NT2/D1 (cell line): ENCODE data around the gene ADGRD1.
"Not testable (repeated sequence)": the region's sequence is repeated elsewhere in the genome, so short reads cannot be mapped to it uniquely, and the experiment has no call there.

Experiments
- YY1 ChIP-seq: IDR thresholded peaks from 2 replicates; pipeline ENCODE4 v1.6.1; 2011; ENCODE audit not compliant: insufficient read length, insufficient read depth
- ZNF274 ChIP-seq: IDR thresholded peaks from 2 replicates; pipeline ENCODE4 v1.6.1; 2011; ENCODE audit warnings: mild to moderate bottlenecking, low read depth, low read length

GRCh38 chr12:130904936-130905455, 48.7 kb upstream of the ADGRD1 start:
- TF ChIP-seq YY1, ZNF274: not testable (repeated sequence)
